ENCODE results near the gene U2SURP. TPM values are rescaled to one million over a fixed set of nuclear protein-coding genes. Genes with fewer than 3 reads are reported as not detected.

Gene U2SURP
- total RNA-seq: 100 to 1,000 TPM; 164 to 179 TPM
- 77.8 TPM for polyA plus RNA-seq (2013, experiment 1 of 2)
- polyA plus RNA-seq (2013, experiment 2 of 2): 96.4 TPM
- 198 to 470 (median 290) reads per million in 172 experiments for total RNA-seq

- Histone ChIP-seq H3K4me1 (ENCODE audit: insufficient read depth, low read length) (peaks cover 23% of the 10 kb centered on the region), H3K27me3 (ENCODE audit: control insufficient read depth in 1 of 2, insufficient read depth in 2 of 2, low read length in 2 of 2) (peaks cover 0 to 4% of the 10 kb centered on the region in 2 experiments), H3K4me3 (ENCODE audit: low read length) (peak within 1 kb of the TSS; percentile 89), H3K9me3 (ENCODE audit: control insufficient read depth in 1 of 2, insufficient read depth in 1 of 2, low read length in 2 of 2) (no peaks in the 10 kb centered on the region), H3K27ac (ENCODE audit: low read depth in 1 of 2, low read length in 2 of 2) (peak within 1 kb of the TSS; percentile 93 to 94), H3K36me3 (ENCODE audit: insufficient read depth, low read length) (no peaks in the 10 kb centered on the region)
- ATAC-seq (ENCODE audit: poor library complexity) (peak; percentile 93), DNase-seq (peak; percentile 83 to 96 (median 86))
- intact Hi-C loops (cut with DNase I, micrococcal nuclease): loop anchor here (1.0 to 5.0 kb wide), 6 partner anchors 116 to 974 kb away; partner anchors contain the start of genes DIPK2A (in 2 of the 2), ATR (in 1 of the 2), CHST2 (in 1 of the 2) and XRN1 (in 1 of the 2)
- H3K27ac Mint-ChIP-seq: peak within 1 kb of the TSS; percentile 97
- ChIA-PET CTCF (interaction anchor here (1.2 kb wide), 4 partner anchors 11 to 39 kb away, joined by 3 to 9 read pairs (median 4); no protein-coding TSS in a partner anchor), POLR2A (interaction anchor here (0.7 to 3.1 kb wide), 32 partner anchors 8 to 1770 kb away, joined by 3 to 73 read pairs (median 4); partner anchors contain the start of genes ATR, CHST2, DIPK2A and PLS1)
- H3K36me3 Mint-ChIP-seq (ENCODE audit: low read depth): peaks cover 18% of the 10 kb centered on the region
- H3K27me3 Mint-ChIP-seq: peaks cover 14% of the 10 kb centered on the region
- no peaks in the 10 kb centered on the region for H3K9me3 Mint-ChIP-seq
- peaks cover 55% of the 10 kb centered on the region for H3K4me1 Mint-ChIP-seq (ENCODE audit: low read depth)
- no peak for TF ChIP-seq CTCF (IDR thresholded peaks at IDR 0.05)
- peak within 1 kb of the TSS; percentile 97 for H3K4me3 Mint-ChIP-seq
Measured at GRCh38 chr3:143001369-143002082, at the start of gene U2SURP. Gene U2SURP, plus strand, starts transcription at chr3:143001570. Its CDS starts 59 bp downstream, at chr3:143001629.

GRCh38 chr3:142951794-142952193 is 49.6 kb upstream of the U2SURP start:
- no peak overlapping the region for H3K4me3 ChIP-seq (ENCODE audit: low read length)
- peaks cover 0 to 6% of the 10 kb centered on the region in 2 experiments for H3K9me3 ChIP-seq (ENCODE audit: control insufficient read depth in 1 of 2, insufficient read depth in 1 of 2, low read length in 2 of 2)
- H3K27ac Mint-ChIP-seq: no peak overlapping the region
- POLR2A ChIA-PET: no interaction called here
- no peaks in the 10 kb centered on the region for H3K36me3 Mint-ChIP-seq (ENCODE audit: low read depth)
- CTCF ChIA-PET: no interaction called here
- no peak for DNase-seq
- TF ChIP-seq CTCF (IDR thresholded peaks at IDR 0.05): no peak
- no peaks in the 10 kb centered on the region for H3K4me1 Mint-ChIP-seq (ENCODE audit: low read depth)
- H3K36me3 ChIP-seq (ENCODE audit: insufficient read depth, low read length): no peaks in the 10 kb centered on the region
- no peak for ATAC-seq (ENCODE audit: poor library complexity)
- no peak overlapping the region for H3K4me3 Mint-ChIP-seq
- H3K27me3 Mint-ChIP-seq: peaks cover 70% of the 10 kb centered on the region
- intact Hi-C loops (cut with DNase I, micrococcal nuclease): no loop called here
- peaks cover 6 to 19% of the 10 kb centered on the region in 2 experiments for H3K27me3 ChIP-seq (ENCODE audit: control insufficient read depth in 1 of 2, insufficient read depth in 2 of 2, low read length in 2 of 2)
- no peaks in the 10 kb centered on the region for H3K9me3 Mint-ChIP-seq
- peaks cover 9% of the 10 kb centered on the region for H3K4me1 ChIP-seq (ENCODE audit: insufficient read depth, low read length)
- H3K27ac ChIP-seq (ENCODE audit: low read depth in 1 of 2, low read length in 2 of 2): no peak overlapping the region

- no peaks in the 10 kb centered on the region for H3K36me3 ChIP-seq (ENCODE audit: insufficient read depth, low read length)
- Mint-ChIP-seq H3K9me3 (no peaks in the 10 kb centered on the region), H3K4me1 (ENCODE audit: low read depth) (no peaks in the 10 kb centered on the region), H3K36me3 (ENCODE audit: low read depth) (no peaks in the 10 kb centered on the region), H3K27ac (no peak overlapping the region), H3K27me3 (peaks cover 73% of the 10 kb centered on the region), H3K4me3 (no peak overlapping the region)
- no peak for TF ChIP-seq CTCF (IDR thresholded peaks at IDR 0.05)
- POLR2A ChIA-PET: no interaction called here
- H3K9me3 ChIP-seq (ENCODE audit: control insufficient read depth in 1 of 2, insufficient read depth in 1 of 2, low read length in 2 of 2): peaks cover 0 to under 1% of the 10 kb centered on the region in 2 experiments
- peaks cover 6 to 20% of the 10 kb centered on the region in 2 experiments for H3K27me3 ChIP-seq (ENCODE audit: control insufficient read depth in 1 of 2, insufficient read depth in 2 of 2, low read length in 2 of 2)
- DNase-seq (no peak), ATAC-seq (ENCODE audit: poor library complexity) (no peak)
- H3K4me1 ChIP-seq (ENCODE audit: insufficient read depth, low read length): peaks cover 2% of the 10 kb centered on the region
- H3K27ac ChIP-seq (ENCODE audit: low read depth in 1 of 2, low read length in 2 of 2): no peak overlapping the region
- CTCF ChIA-PET: no interaction called here
- intact Hi-C loops (cut with DNase I, micrococcal nuclease): no loop called here
- no peak overlapping the region for H3K4me3 ChIP-seq (ENCODE audit: low read length)
Measured at GRCh38 chr3:142952272-142953193, 48.8 kb upstream of the U2SURP start.
